Pancreas (tissue), 10 donors: ENCODE measurements around the gene B4GALT1. TPM values are rescaled to one million over a fixed set of nuclear protein-coding genes. Genes with fewer than 3 reads are reported as not detected.

Experiments
- ATAC-seq, 4 donors: fragments of 200-7000 bp; cut with Tn5 transposase; one replicate each; pipeline versions ENCODE4 v1.8.0 to v1.9.1; 2020; ENCODE audit warnings: mild to moderate bottlenecking in 4 of 4, moderate library complexity in 4 of 4
- DNase-seq, 6 donors: peaks; one replicate each; pipeline ENCODE4 v3.0.0-alpha.2; 2020
- FAIRE-seq: peaks from 2 replicates; lab custom pipeline; 2012; peaks lifted over from hg19 to GRCh38; lab: Jason Lieb, UNC
- H3K27ac ChIP-seq, 4 donors: fragments of 200-600 bp; sonication (generic); 1 replicate in 3 of 4; 2 replicates in 1 of 4; pipeline versions ENCODE4 v1.5.0 to v1.8.0; 2020
- H3K27me3 ChIP-seq, 4 donors: fragments of 200-600 bp; one replicate each; pipeline ENCODE4 v1.8.0; 2021
- H3K36me3 ChIP-seq, 3 donors: fragments of 200-600 bp; sonication (generic) in 1 of 3; one replicate each; pipeline versions ENCODE4 v1.5.0 to v1.8.0; 2020 to 2021
- H3K4me1 ChIP-seq, 3 donors: fragments of 200-600 bp; one replicate each; pipeline ENCODE4 v1.8.0; 2021
- H3K4me3 ChIP-seq, 4 donors: fragments of 200-600 bp; sonication (generic) in 2 of 4; one replicate each; pipeline versions ENCODE4 v1.5.0 to v1.8.0; 2020 to 2021
- H3K9me3 ChIP-seq, 4 donors: fragments of 200-600 bp; one replicate each; pipeline ENCODE4 v1.8.0; 2021
- CTCF ChIP-seq, 4 donors: fragments of 200-600 bp; sonication (generic) in 3 of 4; IDR thresholded peaks; one replicate each; pipeline versions ENCODE4 v1.5.0 to v1.8.0; 2021; ENCODE audit warnings: antibody characterized with exemption in 4 of 4
- WGBS, 2 donors: extraction: QIAGEN DNeasy Blood & Tissue Kit; methylation state at CpG; one replicate each; pipeline ENCODE4 v1.1.7; 2013; 5-methylcytosine and 5-hydroxymethylcytosine counted together
- intact Hi-C, 3 donors: fragments of 100-400 bp; cut with DNase I; formaldehyde crosslinking; loops; one replicate each; pipeline versions ENCODE4 v1.11.1 to v1.14.2; 2022
- polyA plus RNA-seq, 2 donors: library from polyadenylated mRNA; stranded (reverse); fragments of 200-250 nt; gene quantifications; one replicate each; pipeline ENCODE4 v1.2.3, GENCODE V29; 2013
- total RNA-seq, 6 donors: library from RNA; stranded (reverse); fragmentation: NEBNext Ultra II Directional in 4 of 6; extraction: Animal tissue kit (Norgen Biotek cat#: 25700) in 4 of 6; gene quantifications; one replicate each; pipeline versions ENCODE4 v1.2.1 to v1.2.4, GENCODE V29; 2021 to 2023
- donor health status: healthy with polysubstance abuse.
- donor health status: DM: no; HTN: no; CAD: no; lungs with moderate emphysema.
- donor health status: DM: no; HTN: no; CAD: no.
- donor health status: control.
- donor health status: control.
- donor health status: Bipolar disorder and iron deficiency.
- donor health status: DM: yes; HTN: yes; CAD: no.
- donor health status: DM: no; HTN: no; CAD: no.
- donor health status: DM: no; HTN: no; CAD: no.
- donor health status: DM: yes; HTN: yes; CAD: no.

B4GALT1 gene
- total and polyA plus RNA-seq, 8 donors, result 9.7 to 54.2 (median 24.4) TPM

- intact Hi-C loops, result loop anchor here in 1 of 3 donors (10.0 kb wide), 1 partner anchor 59 kb away; the partner anchor contains the start of gene SPINK4
- no peaks in the 10 kb centered on the region for H3K9me3 ChIP-seq
- H3K27me3 ChIP-seq, result no peaks in the 10 kb centered on the region
- DNase-seq (peak in 1 of 6 donors; percentile 66), ATAC-seq (peak; percentile 9 to 81 (median 54)), FAIRE-seq (no peak)
- peak overlapping the region in 2 of 4 donors; percentile 62 to 63 for H3K27ac ChIP-seq
- no peaks in the 10 kb centered on the region for H3K36me3 ChIP-seq
- H3K4me1 ChIP-seq, result peaks cover 0 to 13% (median 0%) of the 10 kb centered on the region in 3 donors
- no peak overlapping the region for H3K4me3 ChIP-seq
- no peak for TF ChIP-seq CTCF (IDR thresholded peaks at IDR 0.05)
- 53 to 61% methylated on average over 5 of the region's 5 CpGs for WGBS, 2 donors
These were observed 18.7 kb upstream of the B4GALT1 start for GRCh38 chr9:33185858-33186257.

GRCh38 chr9:33185406-33185805 is 18.3 kb upstream of the B4GALT1 start:
- no peaks in the 10 kb centered on the region for H3K9me3 ChIP-seq
- H3K36me3 ChIP-seq, result no peaks in the 10 kb centered on the region
- peak overlapping the region in 2 of 4 donors; percentile 62 to 63 for H3K27ac ChIP-seq
- FAIRE-seq, result no peak
- intact Hi-C loops, result loop anchor here in 1 of 3 donors (10.0 kb wide), 1 partner anchor 59 kb away; the partner anchor contains the start of gene SPINK4
- no peak for TF ChIP-seq CTCF (IDR thresholded peaks at IDR 0.05)
- WGBS, 2 donors, result 87 to 90% methylated on average over 11 of the region's 11 CpGs
- DNase-seq, result no peak
- no peak overlapping the region for H3K4me3 ChIP-seq
- ATAC-seq, result no peak
- H3K27me3 ChIP-seq, result no peaks in the 10 kb centered on the region
- H3K4me1 ChIP-seq, result peaks cover 0 to 13% (median 0%) of the 10 kb centered on the region in 3 donors

GRCh38 chr9:33184963-33185362 is 17.8 kb upstream of the B4GALT1 start:
- no peak for DNase-seq
- intact Hi-C loops, result loop anchor here in 1 of 3 donors (10.0 kb wide), 1 partner anchor 60 kb away; the partner anchor contains the start of gene SPINK4
- no peak for ATAC-seq

DNA sequence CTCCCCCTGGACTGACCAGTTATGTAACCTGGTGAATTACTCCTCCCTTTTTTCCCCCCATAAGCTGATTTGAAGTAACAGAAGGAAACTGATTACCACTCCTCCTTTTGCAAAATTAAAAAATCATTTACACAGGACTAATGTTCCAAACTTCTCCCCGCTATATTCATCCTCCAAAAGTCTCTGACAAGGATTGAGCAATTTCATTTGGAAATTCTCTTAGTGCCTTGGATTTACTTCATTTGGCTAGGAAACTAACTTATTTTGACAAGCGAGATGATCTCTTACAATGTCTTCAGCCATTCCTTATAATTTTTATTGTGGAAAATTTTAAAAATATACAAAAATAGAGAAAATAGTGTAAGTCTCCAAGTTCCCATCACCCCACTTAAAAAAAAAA is 15.4 kb upstream of the B4GALT1 start:
- H3K4me1 ChIP-seq, result peaks cover 0 to 13% (median 0%) of the 10 kb centered on the region in 3 donors
- H3K36me3 ChIP-seq, result no peaks in the 10 kb centered on the region
- H3K27me3 ChIP-seq, result no peaks in the 10 kb centered on the region
- FAIRE-seq (no peak), ATAC-seq (no peak), DNase-seq (no peak)
- H3K27ac ChIP-seq, result no peak overlapping the region
- 96 to 97% methylated on average over 2 of the region's 2 CpGs for WGBS, 2 donors
- TF ChIP-seq CTCF (IDR thresholded peaks at IDR 0.05), result no peak
- H3K4me3 ChIP-seq, result no peak overlapping the region
- intact Hi-C loops, result loop anchor here in 1 of 3 donors (10.0 kb wide), 1 partner anchor 62 kb away; the partner anchor contains the start of gene SPINK4
- H3K9me3 ChIP-seq, result no peaks in the 10 kb centered on the region

More at GRCh38 chr9:33184963-33185362, 17.8 kb upstream of the B4GALT1 start:
- peaks cover 0 to 13% (median 0%) of the 10 kb centered on the region in 3 donors for H3K4me1 ChIP-seq
- peak overlapping the region in 1 of 4 donors; percentile 63 for H3K27ac ChIP-seq
- WGBS, 2 donors, result 67 to 78% methylated on average over 2 of the region's 2 CpGs
- no peak for TF ChIP-seq CTCF (IDR thresholded peaks at IDR 0.05)
- H3K27me3 ChIP-seq, result no peaks in the 10 kb centered on the region
- no peaks in the 10 kb centered on the region for H3K36me3 ChIP-seq
- FAIRE-seq, result no peak
- H3K4me3 ChIP-seq, result no peak overlapping the region
- H3K9me3 ChIP-seq, result no peaks in the 10 kb centered on the region

GRCh38 chr9:33180526-33181184 is 13.5 kb upstream of the B4GALT1 start:
- intact Hi-C loops, result loop anchor here in 1 of 3 donors (10.0 kb wide), 1 partner anchor 64 kb away; the partner anchor contains the start of gene SPINK4
- 74 to 75% methylated on average over 8 of the region's 8 CpGs for WGBS, 2 donors
- no peak for ATAC-seq
- Histone ChIP-seq H3K4me1 (no peaks in the 10 kb centered on the region), H3K27me3 (no peaks in the 10 kb centered on the region), H3K27ac (no peak overlapping the region), H3K9me3 (no peaks in the 10 kb centered on the region), H3K4me3 (no peak overlapping the region), H3K36me3 (no peaks in the 10 kb centered on the region)
- DNase-seq, result no peak
- no peak for FAIRE-seq
- TF ChIP-seq CTCF (IDR thresholded peaks at IDR 0.05), result no peak
